Testis (tissue), 3 donors: ENCODE measurements around the gene ZNF337. TPM values are rescaled to one million over a fixed set of nuclear protein-coding genes. Genes with fewer than 3 reads are reported as not detected.
"Not testable (repeated sequence)": the region's sequence is repeated elsewhere in the genome, so short reads cannot be mapped to it uniquely, and the experiment has no call there.

Experiments used
- DNase-seq: peaks from one replicate; pipeline ENCODE4 v3.0.0-alpha.2; 2019
- H3K27ac ChIP-seq, 2 donors: fragments of 200-600 bp; sonication (generic); one replicate each; pipeline ENCODE4 v1.5.1; 2019
- H3K27me3 ChIP-seq: fragments of 200-600 bp; sonication (generic); one replicate; pipeline ENCODE4 v1.5.1; 2019
- H3K36me3 ChIP-seq: fragments of 200-600 bp; sonication (generic); one replicate; pipeline ENCODE4 v1.5.1; 2017; ENCODE audit warnings: low read depth; ENCODE audit errors: missing control alignments
- H3K4me1 ChIP-seq: fragments of 200-600 bp; sonication (generic); one replicate; pipeline ENCODE4 v1.5.1; 2019
- H3K4me3 ChIP-seq, 2 donors: fragments of 200-600 bp; sonication (generic); one replicate each; pipeline ENCODE4 v1.5.1; 2017 to 2019
- H3K9me3 ChIP-seq: fragments of 200-600 bp; sonication (generic); one replicate; pipeline ENCODE4 v1.5.1; 2017
- CTCF ChIP-seq, 3 experiments: fragments of 450-650 bp in 2 of 3; fragments of 200-600 bp in 1 of 3; sonication (generic) in 1 of 3; IDR thresholded peaks; one replicate each; pipeline ENCODE4 v1.5.1; 2016 to 2019; ENCODE audit warnings: antibody characterized with exemption in 3 of 3, mild to moderate bottlenecking in 2 of 3, moderate library complexity in 1 of 3
- POLR2A ChIP-seq: fragments of 450-650 bp; IDR thresholded peaks from one replicate; pipeline ENCODE4 v1.6.1; 2017; ENCODE audit warnings: antibody characterized with exemption, mild to moderate bottlenecking, moderate library complexity
- WGBS, 2 donors: methylation state at CpG; one replicate each; pipeline ENCODE4 v1.1.5; 2018; 5-methylcytosine and 5-hydroxymethylcytosine counted together
- intact Hi-C: fragments of 100-400 bp; cut with DNase I; formaldehyde crosslinking; loops from one replicate; pipeline ENCODE4 v1.15.1; 2023; ENCODE audit warnings: low total_unique reads
- polyA plus RNA-seq: library from polyadenylated mRNA; stranded (reverse); fragments of 350-450 nt; fragmentation: Illumina TruSeq; extraction: RNeasy Lipid Tissue Mini Kit (QIAGEN cat#74804); gene quantifications from one replicate; pipeline ENCODE4 v1.2.3, GENCODE V29; 2014; ENCODE audit warnings: low read depth, low replicate concordance; ENCODE audit not compliant: insufficient read depth
- total RNA-seq, 2 donors: library from RNA; depleted of rRNA; stranded (reverse); fragments of >200 nt; gene quantifications; one replicate each; pipeline ENCODE4 v1.2.3, GENCODE V29; 2016

Gene ZNF337
- total and polyA plus RNA-seq, 3 donors from 2014 or later = 11.3 to 21.4 (median 19.9) TPM

DNA sequence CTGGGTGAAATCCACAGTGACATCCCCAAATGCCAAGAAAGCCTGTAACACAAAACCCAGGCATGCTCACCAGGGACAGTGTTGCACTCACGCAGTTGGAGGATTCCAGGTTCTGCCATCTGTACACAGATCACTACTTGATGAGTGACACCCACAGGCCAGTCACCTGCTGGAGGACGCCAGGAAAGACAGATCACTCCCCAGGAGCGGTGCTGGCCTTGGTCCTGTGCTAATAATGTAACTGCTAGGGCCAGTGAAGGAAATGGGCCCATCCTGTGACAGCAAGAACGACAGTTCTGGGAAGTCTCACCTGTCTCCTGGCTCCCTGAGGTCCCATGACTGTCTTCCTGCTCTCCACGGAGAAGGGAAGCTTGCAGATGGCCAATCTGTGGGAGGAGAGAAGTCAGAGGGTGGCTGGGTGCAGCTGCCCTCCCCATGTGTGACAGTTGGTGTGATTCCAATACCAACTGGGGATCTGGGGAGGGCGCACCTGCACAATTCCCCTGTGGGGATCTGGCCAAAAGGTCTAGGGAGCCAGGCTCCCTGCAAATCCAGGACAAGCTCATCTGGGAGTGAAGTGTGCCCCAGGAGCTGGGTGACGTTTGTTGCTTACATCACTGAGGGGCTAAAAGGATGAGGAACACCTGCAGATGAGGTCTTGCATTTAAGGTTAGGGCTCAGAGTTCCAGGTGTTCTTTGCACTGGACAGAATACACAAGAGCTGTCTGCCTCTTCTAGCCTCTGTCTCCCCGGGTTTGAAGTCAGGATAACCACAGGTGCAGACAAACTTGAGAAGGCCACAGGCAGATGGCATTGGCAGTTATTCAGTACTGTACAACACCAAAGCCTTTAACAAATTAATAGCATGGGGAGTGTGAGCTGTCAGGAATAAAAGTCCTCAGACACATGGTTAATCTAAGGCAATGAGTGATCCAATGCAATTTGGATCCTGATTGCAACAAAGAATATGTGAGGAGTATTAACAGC is 10.3 kb downstream of the ZNF337 start:
- no peak for DNase-seq
- H3K4me3 ChIP-seq = no peak overlapping the region
- 75 to 76% methylated on average over 5 to 8 of the region's 8 CpGs for WGBS, 2 donors
- no peak overlapping the region for H3K27ac ChIP-seq
- intact Hi-C loops = no loop called here
- H3K9me3 ChIP-seq = no peaks in the 10 kb centered on the region
- H3K27me3 ChIP-seq = no peaks in the 10 kb centered on the region
- H3K4me1 ChIP-seq = no peaks in the 10 kb centered on the region
- no peaks in the 10 kb centered on the region for H3K36me3 ChIP-seq
- TF ChIP-seq POLR2A (no peak), CTCF (IDR thresholded peaks at IDR 0.05) (no peak)

- no peaks in the 10 kb centered on the region for H3K4me1 ChIP-seq
- 83 to 94% methylated on average over 8 to 9 of the region's 9 CpGs for WGBS, 2 donors
- no peaks in the 10 kb centered on the region for H3K9me3 ChIP-seq
- TF ChIP-seq CTCF (IDR thresholded peaks at IDR 0.05) = no peak
- TF ChIP-seq POLR2A = no peak
- no peak for DNase-seq
- no peak overlapping the region for H3K27ac ChIP-seq
- intact Hi-C loops = no loop called here
- no peaks in the 10 kb centered on the region for H3K36me3 ChIP-seq
- no peaks in the 10 kb centered on the region for H3K27me3 ChIP-seq
- H3K4me3 ChIP-seq = no peak overlapping the region
These were observed 11.2 kb downstream of the ZNF337 start for GRCh38 chr20:25685276-25686080.

DNA sequence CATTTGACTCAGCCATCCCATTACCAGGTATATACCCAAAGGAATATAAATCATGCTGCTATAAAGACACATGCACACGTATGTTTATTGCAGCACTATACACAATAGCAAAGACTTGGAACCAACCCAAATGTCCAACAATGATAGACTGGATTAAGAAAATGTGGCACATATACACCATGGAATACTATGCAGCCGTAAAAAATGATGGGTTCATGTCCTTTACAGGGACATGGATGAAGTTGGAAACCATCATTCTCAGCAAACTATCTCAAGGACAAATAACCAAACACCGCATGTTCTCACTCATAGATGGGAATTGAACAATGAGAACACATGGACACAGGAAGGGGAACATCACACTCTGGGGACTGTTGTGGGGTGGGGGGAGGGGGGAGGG is 12.8 kb downstream of the ZNF337 start:
- H3K27me3 ChIP-seq, H3K4me3 ChIP-seq, DNase-seq, H3K36me3 ChIP-seq, H3K27ac ChIP-seq, H3K9me3 ChIP-seq, H3K4me1 ChIP-seq, intact Hi-C loops: not testable (repeated sequence)
- 94 to 95% methylated on average over 3 of the region's 3 CpGs for WGBS, 2 donors

GRCh38 chr20:25683050-25683449 is 13.6 kb downstream of the ZNF337 start:
- no peaks in the 10 kb centered on the region for H3K27me3 ChIP-seq
- no peaks in the 10 kb centered on the region for H3K4me1 ChIP-seq
- intact Hi-C loops = no loop called here
- DNase-seq = no peak
- H3K36me3 ChIP-seq = no peaks in the 10 kb centered on the region
- H3K4me3 ChIP-seq = no peak overlapping the region
- H3K9me3 ChIP-seq = no peaks in the 10 kb centered on the region
- no peak for TF ChIP-seq POLR2A
- TF ChIP-seq CTCF (IDR thresholded peaks at IDR 0.05) = no peak
- H3K27ac ChIP-seq = no peak overlapping the region
- 86 to 90% methylated on average over 2 of the region's 2 CpGs for WGBS, 2 donors

DNA sequence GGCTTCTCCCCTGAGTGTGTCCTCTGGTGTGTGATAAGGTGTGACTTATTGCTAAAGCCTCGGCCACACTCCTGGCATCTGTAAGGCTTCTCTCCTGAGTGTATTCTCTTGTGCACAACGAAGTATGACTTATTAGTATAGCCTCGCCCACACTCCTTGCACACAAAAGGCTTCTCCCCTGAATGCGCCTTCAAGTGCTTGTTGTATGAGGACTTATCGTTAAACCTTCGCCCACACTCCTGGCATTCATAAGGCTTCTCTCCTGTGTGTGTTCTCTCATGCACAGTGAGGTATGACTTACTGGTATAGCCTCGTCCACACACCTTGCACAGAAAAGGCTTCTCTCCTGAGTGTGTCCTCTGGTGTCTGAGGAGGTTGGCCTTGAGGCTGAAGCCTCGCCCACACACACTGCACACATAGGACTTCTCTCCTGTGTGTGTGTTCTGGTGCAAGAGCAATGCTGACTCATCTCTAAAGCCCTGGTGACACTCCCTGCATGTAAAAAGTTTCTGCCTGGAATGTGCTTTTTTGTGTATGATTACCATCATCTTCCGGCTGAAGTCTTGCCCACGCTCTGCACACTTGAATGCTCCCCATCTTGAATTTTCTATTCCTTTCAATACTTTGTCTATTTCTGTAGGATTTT is 20.4 kb downstream of the ZNF337 start:
- Histone ChIP-seq H3K27ac (no peak overlapping the region), H3K4me3 (no peak overlapping the region), H3K4me1 (no peaks in the 10 kb centered on the region), H3K36me3 (no peaks in the 10 kb centered on the region), H3K27me3 (no peaks in the 10 kb centered on the region), H3K9me3 (no peaks in the 10 kb centered on the region)
- no peak for DNase-seq
- TF ChIP-seq CTCF (IDR thresholded peaks at IDR 0.05) (no peak), POLR2A (no peak)
- WGBS, 2 donors = 91 to 96% methylated on average over 9 to 10 of the region's 10 CpGs
- intact Hi-C loops = no loop called here
